Peyer's patch (tissue), 4 donors: ENCODE results near the gene MAF.

Experiments
- CTCF ChIP-seq, 6 experiments: fragments of 450-650 bp in 4 of 6; fragments of 200-600 bp in 2 of 6; sonication (generic) in 1 of 6; IDR thresholded peaks; one replicate each; pipeline ENCODE4 v1.5.1; 2017 to 2019; ENCODE audit warnings: antibody characterized with exemption in 6 of 6, mild to moderate bottlenecking in 3 of 6, moderate library complexity in 1 of 6
- POLR2A ChIP-seq, 2 donors: fragments of 450-650 bp; IDR thresholded peaks; one replicate each; pipeline ENCODE4 v1.5.1; 2017; ENCODE audit warnings: antibody characterized with exemption in 2 of 2, mild to moderate bottlenecking in 2 of 2, moderate library complexity in 2 of 2

DNA sequence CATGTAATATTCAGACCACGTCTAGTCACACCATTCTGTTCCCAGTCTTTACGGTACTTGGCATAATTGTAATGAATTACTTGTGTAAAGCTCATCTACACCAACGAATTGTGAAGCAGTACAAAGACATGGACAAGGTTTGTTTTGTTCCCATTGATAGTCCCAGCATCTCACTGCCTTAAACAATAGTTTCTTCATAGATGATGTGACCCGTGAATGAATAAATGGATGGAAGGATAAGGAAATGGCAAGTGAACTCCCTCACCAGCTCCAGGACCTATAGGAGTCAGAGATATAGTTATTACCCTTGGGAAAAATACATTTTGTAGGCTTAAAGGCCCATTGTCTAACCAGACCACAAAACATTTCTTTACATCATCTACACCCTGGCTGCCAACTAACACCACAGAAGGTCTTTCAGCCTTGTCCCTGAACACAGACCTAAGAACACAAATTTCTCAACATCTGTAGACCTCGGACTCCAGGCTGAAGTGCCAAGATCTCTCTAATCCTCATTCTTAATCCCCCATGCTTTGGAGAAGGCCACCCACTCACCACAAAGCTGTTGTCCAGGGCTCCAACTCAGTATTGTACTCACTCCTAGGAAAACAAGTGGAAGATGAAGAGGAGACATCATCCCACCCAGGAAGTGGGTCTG is 38.2 kb downstream of the MAF start:
- TF ChIP-seq CTCF (IDR thresholded peaks at IDR 0.05) (no peak), POLR2A (IDR thresholded peaks at IDR 0.05) (no peak)
